Rectal smooth muscle tissue (tissue), 1 donor: ENCODE results near the gene RDX.

ENCODE experiments used
- H3K27ac ChIP-seq: one replicate; pipeline ENCODE4 v1.7.0; 2013; ENCODE audit warnings: low read depth, low read length, inconsistent platforms
- H3K27me3 ChIP-seq: one replicate; pipeline ENCODE4 v1.7.0; 2013; ENCODE audit warnings: low read length; ENCODE audit not compliant: control insufficient read depth, insufficient read depth
- H3K36me3 ChIP-seq: one replicate; pipeline ENCODE4 v1.7.0; 2013; ENCODE audit warnings: low read length; ENCODE audit not compliant: control insufficient read depth, insufficient read depth
- H3K4me1 ChIP-seq: one replicate; pipeline ENCODE4 v1.7.0; 2013; ENCODE audit warnings: low read length; ENCODE audit not compliant: control insufficient read depth, insufficient read depth
- H3K4me3 ChIP-seq: one replicate; pipeline ENCODE4 v1.7.0; 2013; ENCODE audit warnings: low read length
- H3K9ac ChIP-seq: one replicate; pipeline ENCODE4 v1.7.0; 2013; ENCODE audit warnings: low read length

RDX gene

GRCh38 chr11:110186456-110186855 is 110.0 kb downstream of the RDX start:
- Histone ChIP-seq H3K36me3 (no peaks in the 10 kb centered on the region), H3K4me3 (no peak overlapping the region), H3K27ac (no peak overlapping the region), H3K9ac (no peak overlapping the region), H3K27me3 (no peaks in the 10 kb centered on the region), H3K4me1 (no peaks in the 10 kb centered on the region)

- Histone ChIP-seq H3K27ac (no peak overlapping the region), H3K4me3 (no peak overlapping the region), H3K36me3 (no peaks in the 10 kb centered on the region), H3K9ac (no peak overlapping the region), H3K27me3 (no peaks in the 10 kb centered on the region), H3K4me1 (no peaks in the 10 kb centered on the region)
These were observed 110.8 kb downstream of the RDX start for GRCh38 chr11:110185599-110185998.

GRCh38 chr11:110185121-110185591 is 111.3 kb downstream of the RDX start:
- H3K4me3 ChIP-seq, result no peak overlapping the region
- no peak overlapping the region for H3K9ac ChIP-seq
- no peaks in the 10 kb centered on the region for H3K4me1 ChIP-seq
- H3K36me3 ChIP-seq, result no peaks in the 10 kb centered on the region
- no peak overlapping the region for H3K27ac ChIP-seq
- H3K27me3 ChIP-seq, result no peaks in the 10 kb centered on the region

GRCh38 chr11:110184456-110184855 is 112.0 kb downstream of the RDX start:
- no peaks in the 10 kb centered on the region for H3K4me1 ChIP-seq
- no peaks in the 10 kb centered on the region for H3K27me3 ChIP-seq
- no peak overlapping the region for H3K27ac ChIP-seq
- no peak overlapping the region for H3K9ac ChIP-seq
- H3K36me3 ChIP-seq, result no peaks in the 10 kb centered on the region
- no peak overlapping the region for H3K4me3 ChIP-seq

GRCh38 chr11:110182886-110183285 is 113.5 kb downstream of the RDX start:
- Histone ChIP-seq H3K4me1 (no peaks in the 10 kb centered on the region), H3K27ac (no peak overlapping the region), H3K4me3 (no peak overlapping the region), H3K27me3 (no peaks in the 10 kb centered on the region), H3K9ac (no peak overlapping the region), H3K36me3 (no peaks in the 10 kb centered on the region)

GRCh38 chr11:110179064-110179463 is 117.3 kb downstream of the RDX start:
- Histone ChIP-seq H3K27ac (no peak overlapping the region), H3K9ac (no peak overlapping the region), H3K4me3 (no peak overlapping the region), H3K27me3 (no peaks in the 10 kb centered on the region), H3K4me1 (no peaks in the 10 kb centered on the region), H3K36me3 (no peaks in the 10 kb centered on the region)

- Histone ChIP-seq H3K27me3 (no peaks in the 10 kb centered on the region), H3K4me3 (no peak overlapping the region), H3K9ac (no peak overlapping the region), H3K36me3 (no peaks in the 10 kb centered on the region), H3K27ac (no peak overlapping the region), H3K4me1 (no peaks in the 10 kb centered on the region)
These were observed 119.3 kb downstream of the RDX start for GRCh38 chr11:110177086-110177456.

GRCh38 chr11:110176366-110177085 is 119.9 kb downstream of the RDX start:
- Histone ChIP-seq H3K4me3 (no peak overlapping the region), H3K27ac (no peak overlapping the region), H3K36me3 (no peaks in the 10 kb centered on the region), H3K9ac (no peak overlapping the region), H3K27me3 (no peaks in the 10 kb centered on the region), H3K4me1 (no peaks in the 10 kb centered on the region)

- Histone ChIP-seq H3K36me3 (no peaks in the 10 kb centered on the region), H3K9ac (no peak overlapping the region), H3K27ac (no peak overlapping the region), H3K27me3 (no peaks in the 10 kb centered on the region), H3K4me3 (no peak overlapping the region), H3K4me1 (no peaks in the 10 kb centered on the region)
These were observed 121.6 kb downstream of the RDX start for GRCh38 chr11:110174645-110175310.

GRCh38 chr11:110173811-110174644 is 122.4 kb downstream of the RDX start:
- no peaks in the 10 kb centered on the region for H3K36me3 ChIP-seq
- H3K27me3 ChIP-seq, result no peaks in the 10 kb centered on the region
- no peak overlapping the region for H3K9ac ChIP-seq
- no peak overlapping the region for H3K27ac ChIP-seq
- no peaks in the 10 kb centered on the region for H3K4me1 ChIP-seq
- peak overlapping the region; percentile 45 for H3K4me3 ChIP-seq

GRCh38 chr11:110172468-110173065 is 123.8 kb downstream of the RDX start:
- no peak overlapping the region for H3K9ac ChIP-seq
- no peaks in the 10 kb centered on the region for H3K36me3 ChIP-seq
- no peaks in the 10 kb centered on the region for H3K4me1 ChIP-seq
- H3K27me3 ChIP-seq, result no peaks in the 10 kb centered on the region
- no peak overlapping the region for H3K4me3 ChIP-seq
- H3K27ac ChIP-seq, result no peak overlapping the region

GRCh38 chr11:110169738-110170137 is 126.7 kb downstream of the RDX start:
- H3K36me3 ChIP-seq, result no peaks in the 10 kb centered on the region
- no peak overlapping the region for H3K9ac ChIP-seq
- H3K27me3 ChIP-seq, result no peaks in the 10 kb centered on the region
- no peaks in the 10 kb centered on the region for H3K4me1 ChIP-seq
- H3K4me3 ChIP-seq, result no peak overlapping the region
- no peak overlapping the region for H3K27ac ChIP-seq
